SK-N-MC (cell line): ENCODE data around the gene MYH13.

Experiments used
- EZH2 ChIP-seq: fragments of 200-600 bp; sonication (generic); IDR thresholded peaks from one replicate; pipeline ENCODE4 v1.6.1; 2017; ENCODE audit warnings: antibody characterized with exemption
- FOXP2 ChIP-seq: optimal IDR thresholded peaks from 2 replicates; pipeline ENCODE3; 2011; ENCODE audit warnings: mild to moderate bottlenecking, moderate library complexity; ENCODE audit not compliant: insufficient read depth; ENCODE audit errors: extremely low read length, control extremely low read depth
- POLR2AphosphoS5 ChIP-seq: IDR thresholded peaks from 2 replicates; pipeline ENCODE4 v1.6.1; 2012; ENCODE audit warnings: mild to moderate bottlenecking, low read depth, low read length, borderline replicate concordance

DNA sequence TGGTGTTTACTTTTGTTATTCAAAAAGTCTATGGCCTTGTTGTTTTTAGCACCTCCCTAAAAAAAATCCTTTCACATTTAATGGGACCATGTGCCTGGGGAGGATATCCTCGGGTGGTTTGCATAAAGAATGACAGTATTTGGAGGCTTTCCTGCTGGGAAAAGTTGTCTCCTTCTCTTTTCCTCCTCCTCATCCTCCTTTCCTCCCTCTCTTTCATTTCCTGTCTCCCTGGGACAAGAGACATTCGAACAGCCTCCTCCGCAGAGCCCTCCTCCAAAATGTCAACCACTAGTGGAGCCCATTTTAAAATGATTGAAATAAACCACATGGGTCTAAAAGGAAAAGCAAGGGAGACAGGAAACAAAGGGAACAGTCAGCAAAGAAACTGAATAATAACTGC is 67.4 kb downstream of the MYH13 start:
- TF ChIP-seq EZH2 (no peak), POLR2AphosphoS5 (no peak), FOXP2 (no peak)
